ENCODE results near the gene BDP1.
"Not testable (repeated sequence)": the region's sequence is repeated elsewhere in the genome, so short reads cannot be mapped to it uniquely, and the experiment has no call there.

Gene BDP1

GRCh38 chr5:71460693-71461092, 5.2 kb downstream of the BDP1 start:
- no peak for ATAC-seq

GRCh38 chr5:71461360-71461759, 5.9 kb downstream of the BDP1 start:
- ATAC-seq: no peak

- ATAC-seq: no peak
Observed at GRCh38 chr5:71471193-71471592, 15.7 kb downstream of the BDP1 start.

- peak in 1 of 2 donors; percentile 38 for ATAC-seq
Observed at GRCh38 chr5:71475788-71476384, 20.4 kb downstream of the BDP1 start.

- no peak for ATAC-seq
Observed at GRCh38 chr5:71481441-71481840, 26.0 kb downstream of the BDP1 start.

GRCh38 chr5:71482132-71482531, 26.7 kb downstream of the BDP1 start:
- ATAC-seq: no peak

- no peak for ATAC-seq
Observed at GRCh38 chr5:71483355-71483754, 27.9 kb downstream of the BDP1 start.

- ATAC-seq: no peak
Observed at GRCh38 chr5:71492817-71493615, 37.6 kb downstream of the BDP1 start.

- not testable (repeated sequence) for ATAC-seq
Observed at GRCh38 chr5:71494202-71494601, 38.8 kb downstream of the BDP1 start.

GRCh38 chr5:71498756-71499155, 43.3 kb downstream of the BDP1 start:
- not testable (repeated sequence) for ATAC-seq

- no peak for ATAC-seq
Observed at GRCh38 chr5:71503536-71503935, 48.1 kb downstream of the BDP1 start.

- ATAC-seq: no peak
Observed at GRCh38 chr5:71522151-71522550, 66.7 kb downstream of the BDP1 start.

- not testable (repeated sequence) for ATAC-seq
Observed at GRCh38 chr5:71525611-71526010, 70.2 kb downstream of the BDP1 start.

GRCh38 chr5:71528206-71528605, 72.8 kb downstream of the BDP1 start:
- no peak for ATAC-seq

GRCh38 chr5:71529682-71530081, 74.2 kb downstream of the BDP1 start:
- ATAC-seq: no peak

GRCh38 chr5:71533142-71533541, 77.7 kb downstream of the BDP1 start:
- ATAC-seq: no peak

- peak; percentile 70 to 79 for ATAC-seq
Observed at GRCh38 chr5:71533615-71534014, 78.2 kb downstream of the BDP1 start.

- no peak for ATAC-seq
Observed at GRCh38 chr5:71537687-71538086, 82.2 kb downstream of the BDP1 start.

- not testable (repeated sequence) for ATAC-seq
Observed at GRCh38 chr5:71550885-71551284, 95.4 kb downstream of the BDP1 start.

GRCh38 chr5:71551582-71551981, 96.1 kb downstream of the BDP1 start:
- not testable (repeated sequence) for ATAC-seq

GRCh38 chr5:71552026-71552749, 96.7 kb downstream of the BDP1 start:
- not testable (repeated sequence) for ATAC-seq

GRCh38 chr5:71563161-71563560, 107.7 kb downstream of the BDP1 start:
- ATAC-seq: no peak

GRCh38 chr5:71564895-71565294, 109.4 kb downstream of the BDP1 start:
- ATAC-seq: no peak
